GM19193 (cell line): ENCODE measurements around the gene SLC9A4.

ENCODE experiments used
- POLR2A ChIP-seq: IDR thresholded peaks from 4 replicates; pipeline ENCODE4 v1.6.1; 2011; ENCODE audit not compliant: insufficient read depth, insufficient read length; ENCODE audit errors: extremely low read depth

The SLC9A4 gene

GRCh38 chr2:102442967-102443828 is 29.8 kb upstream of the SLC9A4 start:
- no peak for TF ChIP-seq POLR2A

DNA sequence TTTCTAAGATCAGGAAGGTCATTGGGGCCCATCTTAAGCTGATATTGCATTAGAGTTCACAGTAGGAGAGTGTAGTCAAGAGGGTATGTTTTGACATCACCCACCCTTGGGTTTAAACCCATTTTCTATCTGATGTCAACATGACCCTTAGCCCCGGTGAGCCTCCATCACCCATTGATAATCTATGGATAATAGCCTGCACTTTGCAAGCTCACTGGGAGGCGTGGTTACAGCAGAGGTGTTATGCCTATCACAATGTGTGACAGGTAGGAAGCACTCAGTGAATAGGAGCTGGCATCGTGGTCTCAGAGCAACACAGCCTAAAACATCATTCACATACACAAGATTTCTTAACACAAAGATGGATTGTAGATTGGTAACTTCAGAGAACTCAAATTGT is 28.8 kb upstream of the SLC9A4 start:
- TF ChIP-seq POLR2A, result no peak

DNA sequence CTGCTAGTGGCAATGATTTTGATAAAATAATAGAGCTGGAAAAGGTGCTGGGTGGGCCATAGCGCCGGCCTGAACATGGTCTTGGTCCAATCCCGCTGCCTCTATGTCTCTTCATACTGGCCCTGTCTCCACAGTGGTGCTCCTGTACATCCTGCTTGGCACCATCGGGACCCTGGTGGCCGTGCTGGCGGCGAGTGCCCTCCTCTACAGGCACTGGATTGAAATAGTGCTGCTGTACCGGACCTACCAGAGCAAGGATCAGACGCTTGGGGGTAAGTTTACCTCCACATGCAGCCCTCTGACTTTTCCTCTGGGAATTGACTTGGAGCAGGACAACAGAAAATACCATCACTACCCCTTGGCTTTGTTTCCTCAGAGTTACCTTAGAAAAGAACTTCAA is 26.1 kb upstream of the SLC9A4 start:
- TF ChIP-seq POLR2A, result no peak

- no peak for TF ChIP-seq POLR2A
Measured at GRCh38 chr2:102449370-102449974, 23.6 kb upstream of the SLC9A4 start.

DNA sequence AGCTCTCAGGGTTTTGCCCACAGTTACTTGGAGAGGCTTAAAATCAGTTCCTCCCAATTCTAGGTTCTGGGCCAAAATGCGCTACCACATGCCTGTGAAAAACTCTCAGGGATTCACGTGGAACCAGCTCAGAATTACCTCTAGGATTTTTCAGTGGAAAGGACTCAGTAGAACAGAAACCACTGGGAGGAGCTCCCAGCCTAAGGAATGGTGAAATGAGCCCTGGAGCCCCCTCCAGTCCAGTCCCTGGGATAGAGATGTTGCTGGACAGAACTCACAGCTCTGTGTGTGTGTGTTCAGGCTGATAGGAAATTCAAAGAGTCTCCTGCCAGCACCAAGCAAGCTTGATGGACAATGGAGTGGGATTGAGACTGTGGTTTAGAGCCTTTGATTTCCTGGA is 21.1 kb upstream of the SLC9A4 start:
- no peak for TF ChIP-seq POLR2A

DNA sequence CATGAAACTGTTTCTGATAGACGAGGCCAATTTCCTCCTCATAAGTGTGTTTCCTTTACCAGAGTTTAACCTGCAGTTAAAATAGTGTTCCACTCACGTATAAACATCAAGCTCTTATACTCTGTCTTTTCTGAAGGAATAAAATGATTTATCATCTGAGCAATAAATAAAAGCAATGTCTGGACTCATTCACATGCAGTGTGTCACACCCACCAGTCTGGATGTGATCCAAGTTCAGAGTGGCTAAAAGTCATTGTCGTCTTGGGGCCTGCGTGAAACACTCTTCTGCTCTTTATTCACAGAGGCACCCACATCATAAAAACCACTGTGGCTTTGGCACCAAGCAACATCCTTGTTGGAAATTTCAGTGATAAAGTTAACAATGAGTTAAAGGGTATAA is 19.5 kb upstream of the SLC9A4 start:
- no peak for TF ChIP-seq POLR2A

- no peak for TF ChIP-seq POLR2A
Measured at GRCh38 chr2:102455061-102455670, 17.9 kb upstream of the SLC9A4 start.

GRCh38 chr2:102460467-102460866 is 12.6 kb upstream of the SLC9A4 start:
- no peak for TF ChIP-seq POLR2A

GRCh38 chr2:102461188-102461587 is 11.8 kb upstream of the SLC9A4 start:
- TF ChIP-seq POLR2A, result no peak

- no peak for TF ChIP-seq POLR2A
Measured at GRCh38 chr2:102463160-102463559, 9.9 kb upstream of the SLC9A4 start.

DNA sequence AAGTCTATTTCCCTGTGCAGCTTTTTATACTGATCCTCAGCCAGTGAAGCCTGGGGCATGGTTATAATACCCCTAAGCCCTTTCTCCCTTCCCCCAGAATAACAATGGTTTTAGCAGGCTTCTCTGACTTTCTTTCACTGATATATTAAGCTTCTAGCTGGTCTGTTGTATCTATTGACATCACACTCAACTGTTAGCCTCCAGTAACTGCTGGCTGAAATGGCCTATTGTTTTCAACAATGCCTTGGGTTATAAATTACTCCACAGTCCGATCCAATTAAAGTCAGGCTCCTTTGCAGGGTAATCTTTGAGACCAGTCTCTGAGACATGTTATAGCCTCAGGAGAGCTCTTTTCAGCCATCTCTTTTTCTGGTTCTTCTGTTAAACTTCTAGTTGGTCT is 2.9 kb upstream of the SLC9A4 start:
- no peak for TF ChIP-seq POLR2A

DNA sequence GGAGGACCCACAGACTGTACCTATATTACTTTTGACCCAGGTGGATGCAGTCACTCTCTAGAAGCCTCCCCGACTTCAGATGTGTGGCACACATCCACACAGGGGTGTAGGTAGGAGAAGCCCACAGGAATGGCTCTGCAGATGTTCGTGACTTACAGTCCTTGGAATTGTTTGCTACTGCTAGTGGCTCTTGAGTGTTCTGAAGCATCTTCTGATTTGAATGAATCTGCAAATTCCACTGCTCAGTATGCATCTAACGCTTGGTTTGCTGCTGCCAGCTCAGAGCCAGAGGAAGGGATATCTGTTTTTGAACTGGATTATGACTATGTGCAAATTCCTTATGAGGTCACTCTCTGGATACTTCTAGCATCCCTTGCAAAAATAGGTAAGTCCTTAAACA is 605 bp downstream of the SLC9A4 start:
- no peak for TF ChIP-seq POLR2A

GRCh38 chr2:102474785-102475184 is 1.8 kb downstream of the SLC9A4 start:
- TF ChIP-seq POLR2A, result no peak

DNA sequence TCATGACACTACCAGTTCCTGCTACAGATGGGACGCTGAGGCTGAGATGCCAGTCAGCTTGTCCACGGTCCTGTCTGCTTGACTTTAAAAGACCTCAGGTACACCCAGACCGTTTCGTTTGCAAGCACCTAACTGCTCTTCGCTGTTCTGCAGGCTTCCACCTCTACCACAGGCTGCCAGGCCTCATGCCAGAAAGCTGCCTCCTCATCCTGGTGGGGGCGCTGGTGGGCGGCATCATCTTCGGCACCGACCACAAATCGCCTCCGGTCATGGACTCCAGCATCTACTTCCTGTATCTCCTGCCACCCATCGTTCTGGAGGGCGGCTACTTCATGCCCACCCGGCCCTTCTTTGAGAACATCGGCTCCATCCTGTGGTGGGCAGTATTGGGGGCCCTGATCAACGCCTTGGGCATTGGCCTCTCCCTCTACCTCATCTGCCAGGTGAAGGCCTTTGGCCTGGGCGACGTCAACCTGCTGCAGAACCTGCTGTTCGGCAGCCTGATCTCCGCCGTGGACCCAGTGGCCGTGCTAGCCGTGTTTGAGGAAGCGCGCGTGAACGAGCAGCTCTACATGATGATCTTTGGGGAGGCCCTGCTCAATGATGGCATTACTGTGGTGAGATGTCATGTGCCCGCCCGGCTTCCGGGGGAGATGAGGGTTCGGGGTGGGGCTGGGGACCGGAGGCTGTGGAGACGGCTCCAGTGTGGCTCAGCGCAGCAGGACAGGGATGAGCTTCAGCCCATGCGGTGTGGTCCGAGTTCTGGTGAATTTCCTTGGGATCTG is 5.9 kb downstream of the SLC9A4 start:
- TF ChIP-seq POLR2A, result no peak
